Globus pallidus (tissue), 1 donor: Measurements from ENCODE around the gene GDF10.

Source experiments
- DNase-seq: peaks from one replicate; pipeline ENCODE4 v3.0.0-alpha.2; 2015; ENCODE audit warnings: low spot score

Gene GDF10

GRCh38 chr10:47354165-47354564 lies 54.2 kb downstream of the GDF10 start:
- DNase-seq, result no peak

GRCh38 chr10:47354900-47355299 lies 54.9 kb downstream of the GDF10 start:
- no peak for DNase-seq

- no peak for DNase-seq
Observed at GRCh38 chr10:47356708-47357107, 56.7 kb downstream of the GDF10 start.

- no peak for DNase-seq
Observed at GRCh38 chr10:47357131-47357582, 57.2 kb downstream of the GDF10 start.

GRCh38 chr10:47357911-47358310 lies 57.9 kb downstream of the GDF10 start:
- no peak for DNase-seq

- DNase-seq, result no peak
Observed at GRCh38 chr10:47358457-47358856, 58.5 kb downstream of the GDF10 start.

- no peak for DNase-seq
Observed at GRCh38 chr10:47359101-47359500, 59.1 kb downstream of the GDF10 start.

GRCh38 chr10:47359626-47360418 lies 59.8 kb downstream of the GDF10 start:
- DNase-seq, result peak; percentile 26

GRCh38 chr10:47360419-47361040 lies 60.5 kb downstream of the GDF10 start:
- no peak for DNase-seq

- peak; percentile 39 for DNase-seq
Observed at GRCh38 chr10:47361293-47361692, 61.3 kb downstream of the GDF10 start.

- no peak for DNase-seq
Observed at GRCh38 chr10:47362199-47362598, 62.2 kb downstream of the GDF10 start.
